Coronary artery (tissue), 2 donors: Measurements from ENCODE around the gene GPATCH2L.

Experiments used
- DNase-seq: peaks from one replicate; pipeline ENCODE4 v3.0.0-alpha.2; 2017; ENCODE audit warnings: low spot score
- H3K27ac ChIP-seq, 2 donors: fragments of 200-600 bp; sonication (generic); one replicate each; pipeline ENCODE4 v1.5.1; 2016 to 2019
- H3K4me3 ChIP-seq: fragments of 200-600 bp; sonication (generic); 2 replicates; pipeline ENCODE4 v1.5.1; 2016; ENCODE audit warnings: mild to moderate bottlenecking, moderate library complexity
- TF ChIP-seq, protein P1 (sequence below): fragments of 200-600 bp; sonication (generic); IDR thresholded peaks from one replicate; pipeline ENCODE4 v1.5.1; 2019; ENCODE audit warnings: antibody characterized with exemption

Gene GPATCH2L

GRCh38 chr14:76212242-76212641 lies 60.5 kb downstream of the GPATCH2L start:
- no peak for DNase-seq
- Histone ChIP-seq H3K27ac (no peak overlapping the region), H3K4me3 (no peak overlapping the region)
- TF ChIP-seq, protein P1, sequence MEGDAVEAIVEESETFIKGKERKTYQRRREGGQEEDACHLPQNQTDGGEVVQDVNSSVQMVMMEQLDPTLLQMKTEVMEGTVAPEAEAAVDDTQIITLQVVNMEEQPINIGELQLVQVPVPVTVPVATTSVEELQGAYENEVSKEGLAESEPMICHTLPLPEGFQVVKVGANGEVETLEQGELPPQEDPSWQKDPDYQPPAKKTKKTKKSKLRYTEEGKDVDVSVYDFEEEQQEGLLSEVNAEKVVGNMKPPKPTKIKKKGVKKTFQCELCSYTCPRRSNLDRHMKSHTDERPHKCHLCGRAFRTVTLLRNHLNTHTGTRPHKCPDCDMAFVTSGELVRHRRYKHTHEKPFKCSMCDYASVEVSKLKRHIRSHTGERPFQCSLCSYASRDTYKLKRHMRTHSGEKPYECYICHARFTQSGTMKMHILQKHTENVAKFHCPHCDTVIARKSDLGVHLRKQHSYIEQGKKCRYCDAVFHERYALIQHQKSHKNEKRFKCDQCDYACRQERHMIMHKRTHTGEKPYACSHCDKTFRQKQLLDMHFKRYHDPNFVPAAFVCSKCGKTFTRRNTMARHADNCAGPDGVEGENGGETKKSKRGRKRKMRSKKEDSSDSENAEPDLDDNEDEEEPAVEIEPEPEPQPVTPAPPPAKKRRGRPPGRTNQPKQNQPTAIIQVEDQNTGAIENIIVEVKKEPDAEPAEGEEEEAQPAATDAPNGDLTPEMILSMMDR: no peak

DNA sequence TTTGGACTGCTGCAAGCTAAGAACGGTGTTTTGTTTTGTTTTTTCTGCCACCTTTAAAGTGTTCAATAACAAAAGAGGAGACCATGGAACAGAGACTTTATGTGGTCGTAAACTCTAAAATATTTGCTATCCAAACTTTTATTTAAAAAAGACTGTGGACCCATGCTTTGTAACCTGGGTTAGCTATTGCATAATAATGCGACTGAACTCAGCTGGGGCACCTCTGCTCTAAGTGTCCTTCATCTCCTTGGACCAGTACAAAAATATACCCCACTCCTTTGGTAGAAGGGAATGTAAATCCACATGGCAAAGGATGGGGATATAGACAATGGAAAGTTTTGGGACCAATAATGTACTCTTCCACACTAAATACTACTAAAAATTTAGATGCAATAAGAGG lies 65.5 kb downstream of the GPATCH2L start:
- no peak for DNase-seq
- H3K4me3 ChIP-seq: no peak overlapping the region
- TF ChIP-seq, protein P1: no peak

GRCh38 chr14:76218662-76219061 lies 66.9 kb downstream of the GPATCH2L start:
- DNase-seq: no peak
- Histone ChIP-seq H3K4me3 (no peak overlapping the region), H3K27ac (no peak overlapping the region)
- TF ChIP-seq, protein P1: no peak

More for the DNA sequence above, 65.5 kb downstream of the GPATCH2L start:
- H3K27ac ChIP-seq: no peak overlapping the region

- Histone ChIP-seq H3K27ac (no peak overlapping the region), H3K4me3 (no peak overlapping the region)
- DNase-seq: no peak
- TF ChIP-seq, protein P1: no peak
Observed at GRCh38 chr14:76219873-76220272, 68.2 kb downstream of the GPATCH2L start.

DNA sequence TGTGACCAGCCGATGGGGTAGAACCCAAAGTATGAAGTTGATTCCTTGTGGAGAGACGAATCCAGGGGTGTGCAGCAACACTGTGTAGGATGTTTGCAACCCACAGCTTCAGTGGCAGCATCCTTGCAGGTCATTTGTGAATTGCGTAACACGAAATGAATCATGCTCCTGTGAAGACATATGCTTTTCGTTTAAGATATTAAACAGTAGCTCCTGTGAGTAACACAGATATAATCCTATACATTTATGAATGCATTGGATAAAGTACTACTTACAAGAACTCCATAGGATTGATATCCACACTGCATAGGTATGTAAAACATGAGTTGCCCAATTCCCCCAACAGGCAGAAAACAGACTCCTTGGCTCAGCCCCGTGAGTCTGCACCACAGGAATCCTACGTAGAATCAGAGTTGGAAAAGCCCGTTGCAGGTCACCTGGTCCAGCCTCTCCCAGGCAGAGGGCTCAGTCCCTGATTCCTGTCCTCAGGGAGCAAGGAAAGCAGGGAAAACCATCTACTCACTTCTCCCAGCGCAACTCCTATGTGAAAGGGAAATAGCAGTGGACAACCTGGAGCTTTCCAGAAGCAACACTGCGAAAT lies 75.8 kb downstream of the GPATCH2L start:
- H3K27ac ChIP-seq: no peak overlapping the region
- TF ChIP-seq, protein P1: no peak
- no peak for DNase-seq
- H3K4me3 ChIP-seq: no peak overlapping the region

DNA sequence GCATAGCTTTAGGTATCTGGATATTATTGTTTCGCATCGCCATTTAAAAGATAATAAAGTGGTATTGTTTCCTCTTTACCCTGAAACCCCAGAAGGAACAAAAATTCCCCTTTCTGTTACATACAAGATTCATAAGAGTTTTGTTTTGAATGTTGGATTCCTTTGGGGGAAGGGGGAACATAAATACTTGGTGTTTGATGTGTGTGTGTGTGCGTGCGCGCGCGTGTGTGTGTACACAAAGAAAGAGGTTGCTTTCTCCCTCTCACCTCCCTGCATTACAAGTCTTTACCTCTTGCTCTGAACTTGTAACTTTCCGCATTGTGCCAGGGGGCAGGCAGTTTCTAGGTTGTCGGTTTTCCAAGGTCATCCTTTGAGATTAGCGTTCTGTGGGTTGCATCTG lies 76.4 kb downstream of the GPATCH2L start:
- TF ChIP-seq, protein P1: no peak
- H3K4me3 ChIP-seq: no peak overlapping the region
- DNase-seq: no peak

GRCh38 chr14:76232800-76233199 lies 81.1 kb downstream of the GPATCH2L start:
- Histone ChIP-seq H3K27ac (no peak overlapping the region), H3K4me3 (no peak overlapping the region)
- TF ChIP-seq, protein P1: no peak
- DNase-seq: no peak

More for the DNA sequence above, 76.4 kb downstream of the GPATCH2L start:
- H3K27ac ChIP-seq: no peak overlapping the region
